HEK293 (cell line): ENCODE results near the gene AGMO.
A peak's percentile ranks its signal among the peaks of the same experiment; 100 is the strongest.

ENCODE experiments used
- CTCF ChIA-PET: fragments of 350-600 bp; formaldehyde crosslinking; extraction: SDS; loops from one replicate; lab custom pipeline; 2021; ENCODE audit warnings: antibody characterized with exemption; lab: Yijun Ruan, JAX
- POLR2A ChIA-PET: fragments of 300-600 bp; formaldehyde crosslinking; extraction: SDS; loops from one replicate; lab custom pipeline; 2020; ENCODE audit warnings: antibody characterized with exemption, inconsistent platforms; lab: Yijun Ruan, JAX
- H3K27ac ChIP-seq: fragments of 200-500 bp; sonication (Bioruptor generic); 2 replicates; pipeline ENCODE4 v1.5.1; 2014; ENCODE audit warnings: low read depth, low read length, control low read depth, inconsistent platforms; ENCODE audit errors: extremely low read depth
- H3K36me3 ChIP-seq, 2 experiments: fragments of 200-500 bp in 1 of 2; sonication (Bioruptor generic) in 1 of 2; 1 replicate in 1 of 2; 2 replicates in 1 of 2; pipeline ENCODE4 v1.5.1; 2014 to 2017; ENCODE audit warnings: inconsistent platforms in 2 of 2, low read length in 2 of 2; ENCODE audit not compliant: control insufficient read depth in 2 of 2, insufficient read depth in 1 of 2
- H3K4me1 ChIP-seq: fragments of 200-500 bp; sonication (Bioruptor generic); 2 replicates; pipeline ENCODE4 v1.5.1; 2014; ENCODE audit warnings: mild to moderate bottlenecking, low read length, inconsistent platforms; ENCODE audit not compliant: control insufficient read depth, insufficient read depth
- H3K4me3 ChIP-seq: 2 replicates; pipeline ENCODE4 v1.5.1; 2011; ENCODE audit warnings: low read depth, mild to moderate bottlenecking, control low read depth, low read length, moderate library complexity
- H3K9me3 ChIP-seq: fragments of 200-500 bp; sonication (Bioruptor generic); 2 replicates; pipeline ENCODE4 v1.5.1; 2014; ENCODE audit warnings: low read depth, low read length, inconsistent platforms; ENCODE audit not compliant: control insufficient read depth, insufficient read depth
- GFI1B ChIP-seq: fragments of 450-650 bp; formaldehyde crosslinking; IDR thresholded peaks from 2 replicates; pipeline ENCODE4 v1.5.1; 2016; ENCODE audit warnings: missing biosample characterization, missing genetic modification characterization
- GLIS1 ChIP-seq: fragments of 450-650 bp; formaldehyde crosslinking; IDR thresholded peaks from 2 replicates; pipeline ENCODE4 v1.5.1; 2016; ENCODE audit warnings: missing biosample characterization, missing genetic modification characterization
- KLF16 ChIP-seq: fragments of 450-650 bp; formaldehyde crosslinking; IDR thresholded peaks from 2 replicates; pipeline ENCODE4 v1.5.1; 2017; ENCODE audit warnings: missing biosample characterization, missing genetic modification characterization
- OVOL3 ChIP-seq: fragments of 450-650 bp; formaldehyde crosslinking; IDR thresholded peaks from 2 replicates; pipeline ENCODE4 v1.5.1; 2016; ENCODE audit warnings: missing biosample characterization, missing genetic modification characterization
- SALL2 ChIP-seq: fragments of 450-650 bp; formaldehyde crosslinking; IDR thresholded peaks from 2 replicates; pipeline ENCODE4 v1.5.0; 2017; ENCODE audit warnings: missing biosample characterization, mild to moderate bottlenecking, missing genetic modification characterization, borderline replicate concordance
- SCRT1 ChIP-seq: fragments of 450-650 bp; formaldehyde crosslinking; IDR thresholded peaks from 2 replicates; pipeline ENCODE4 v1.5.1; 2016; ENCODE audit warnings: missing biosample characterization, missing genetic modification characterization, borderline replicate concordance
- SETDB1 ChIP-seq: IDR thresholded peaks from one replicate; pipeline ENCODE4 v1.6.1; 2017; ENCODE audit warnings: mild to moderate bottlenecking, low read length, moderate library complexity, mixed read lengths; ENCODE audit not compliant: insufficient read length
- TRIM28 ChIP-seq: IDR thresholded peaks from 2 replicates; pipeline ENCODE4 v1.6.1; 2011; ENCODE audit warnings: low read length, control low read depth, borderline replicate concordance
- ZBTB26 ChIP-seq: fragments of 450-650 bp; formaldehyde crosslinking; optimal IDR thresholded peaks from 2 replicates; pipeline ENCODE3; 2016; ENCODE audit warnings: missing biosample characterization, mild to moderate bottlenecking, missing genetic modification characterization
- ZNF248 ChIP-seq: fragments of 450-650 bp; formaldehyde crosslinking; IDR thresholded peaks from 2 replicates; pipeline ENCODE4 v1.5.1; 2017; ENCODE audit warnings: missing biosample characterization, missing genetic modification characterization
- ZNF292 ChIP-seq: fragments of 450-650 bp; formaldehyde crosslinking; IDR thresholded peaks from 2 replicates; pipeline ENCODE4 v1.5.1; 2016; ENCODE audit warnings: low read depth, missing biosample characterization, missing genetic modification characterization, borderline replicate concordance
- ZNF324 ChIP-seq: fragments of 450-650 bp; formaldehyde crosslinking; IDR thresholded peaks from 2 replicates; pipeline ENCODE4 v1.5.1; 2016; ENCODE audit warnings: missing biosample characterization, missing genetic modification characterization
- ZNF398 ChIP-seq: fragments of 450-650 bp; formaldehyde crosslinking; IDR thresholded peaks from 2 replicates; pipeline ENCODE4 v1.5.1; 2017; ENCODE audit warnings: missing biosample characterization, missing genetic modification characterization
- ZNF530 ChIP-seq: fragments of 450-650 bp; formaldehyde crosslinking; IDR thresholded peaks from 2 replicates; pipeline ENCODE4 v1.5.1; 2016; ENCODE audit warnings: low read depth, missing biosample characterization, missing genetic modification characterization
- ZNF560 ChIP-seq: fragments of 450-650 bp; formaldehyde crosslinking; IDR thresholded peaks from 2 replicates; pipeline ENCODE4 v1.5.1; 2017; ENCODE audit warnings: missing biosample characterization, missing genetic modification characterization, borderline replicate concordance
- ZNF561 ChIP-seq: fragments of 450-650 bp; IDR thresholded peaks from 2 replicates; pipeline ENCODE4 v1.5.1; 2018; ENCODE audit warnings: missing biosample characterization, missing genetic modification characterization, borderline replicate concordance
- ZNF654 ChIP-seq: fragments of 450-650 bp; formaldehyde crosslinking; IDR thresholded peaks from 2 replicates; pipeline ENCODE4 v1.5.1; 2016; ENCODE audit warnings: low read depth, missing biosample characterization, missing genetic modification characterization
- ZNF777 ChIP-seq: fragments of 450-650 bp; formaldehyde crosslinking; IDR thresholded peaks from 2 replicates; pipeline ENCODE4 v1.5.1; 2017; ENCODE audit warnings: missing biosample characterization, missing genetic modification characterization, borderline replicate concordance
- ZNF830 ChIP-seq: fragments of 450-650 bp; IDR thresholded peaks from 2 replicates; pipeline ENCODE4 v1.5.0; 2018; ENCODE audit warnings: missing biosample characterization, missing genetic modification characterization, low read depth, mild to moderate bottlenecking, moderate library complexity
- TF ChIP-seq, protein P1 (sequence below): fragments of 450-650 bp; formaldehyde crosslinking; IDR thresholded peaks from 2 replicates; pipeline ENCODE4 v1.5.1; 2016; ENCODE audit warnings: missing biosample characterization, missing genetic modification characterization, low read depth
- TF ChIP-seq, protein P2 (sequence below): IDR thresholded peaks from 2 replicates; pipeline ENCODE4 v1.6.1; 2011; ENCODE audit warnings: mild to moderate bottlenecking, low read depth, low read length, borderline replicate concordance

AGMO gene

GRCh38 chr7:15326044-15326644 is 235.7 kb downstream of the AGMO start:
- H3K36me3 ChIP-seq, result no peaks in the 10 kb centered on the region
- POLR2A ChIA-PET, result no interaction called here
- no peaks in the 10 kb centered on the region for H3K4me1 ChIP-seq
- H3K27ac ChIP-seq, result no peak overlapping the region
- no peak overlapping the region for H3K4me3 ChIP-seq
- no peak for TF ChIP-seq KLF16
- peak; percentile 67 for TF ChIP-seq ZNF654 (tag by site-specific recombination)
- no peaks in the 10 kb centered on the region for H3K9me3 ChIP-seq
- CTCF ChIA-PET, result interaction anchor here (0.6 to 1.9 kb wide), 7 partner anchors 156 to 741 kb away, joined by 3 to 9 read pairs (median 5); no protein-coding TSS in a partner anchor

DNA sequence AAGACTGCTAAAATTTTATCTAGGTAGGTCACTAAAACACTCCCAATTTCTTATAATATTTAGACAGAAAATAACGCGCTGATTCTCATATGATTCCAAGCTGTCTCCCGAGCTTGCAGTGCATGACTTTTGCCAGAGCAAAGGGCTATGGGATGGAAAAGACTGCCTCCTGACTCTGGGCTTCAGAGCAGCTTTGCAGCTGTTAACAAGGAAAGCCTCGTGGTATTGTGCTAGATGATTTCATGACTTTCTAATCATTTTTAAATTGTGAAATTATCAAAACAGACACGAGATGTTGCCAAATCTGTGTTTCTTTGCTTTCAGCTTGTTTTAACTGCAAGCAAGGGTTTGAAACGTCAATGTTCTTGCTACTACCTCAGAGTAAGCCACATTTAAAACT is 238.3 kb downstream of the AGMO start:
- no peaks in the 10 kb centered on the region for H3K36me3 ChIP-seq
- H3K4me3 ChIP-seq, result no peak overlapping the region
- ChIA-PET POLR2A (no interaction called here), CTCF (interaction anchor here (0.5 to 1.4 kb wide), 4 partner anchors 9 to 748 kb away, joined by 3 to 8 read pairs (median 3); no protein-coding TSS in a partner anchor)
- no peak overlapping the region for H3K27ac ChIP-seq
- H3K9me3 ChIP-seq, result no peaks in the 10 kb centered on the region
- TF ChIP-seq SCRT1 (tag by site-specific recombination), result no peak
- TF ChIP-seq ZNF777 (tag by site-specific recombination), result no peak
- no peak for TF ChIP-seq GFI1B (tag by site-specific recombination)
- TF ChIP-seq ZNF830, result no peak
- TF ChIP-seq ZBTB26 (tag by site-specific recombination), result no peak
- no peak for TF ChIP-seq ZNF398 (tag by site-specific recombination)
- no peak for TF ChIP-seq ZNF324 (tag by site-specific recombination)
- TF ChIP-seq ZNF530 (tag by site-specific recombination), result no peak
- TF ChIP-seq ZNF560 (tag by site-specific recombination), result no peak
- no peak for TF ChIP-seq SETDB1
- TF ChIP-seq OVOL3 (tag by site-specific recombination), result no peak
- TF ChIP-seq SALL2 (tag by site-specific recombination), result no peak
- no peak for TF ChIP-seq ZNF561 (tag by site-specific recombination)
- no peaks in the 10 kb centered on the region for H3K4me1 ChIP-seq

DNA sequence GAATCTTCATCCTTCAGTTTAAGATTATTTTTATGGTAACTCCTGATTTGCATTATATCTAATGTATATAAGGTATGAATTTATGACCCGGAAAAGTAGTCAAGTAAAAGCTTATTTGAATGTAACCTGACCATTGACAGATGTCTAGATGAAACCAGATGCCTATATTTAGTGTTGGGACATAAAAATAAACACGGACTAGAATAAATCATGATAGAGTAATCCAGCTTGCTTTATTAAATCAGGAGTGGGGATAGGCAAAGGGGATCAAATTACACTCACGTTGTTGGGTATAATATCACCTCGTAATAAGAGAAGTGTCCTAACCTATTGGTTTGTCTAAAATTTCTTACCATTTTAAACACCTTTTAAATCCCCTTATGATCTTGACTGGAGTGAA is 244.6 kb downstream of the AGMO start:
- no peak overlapping the region for H3K27ac ChIP-seq
- no peak overlapping the region for H3K4me3 ChIP-seq
- POLR2A ChIA-PET, result no interaction called here
- CTCF ChIA-PET, result interaction anchor here (0.6 kb wide), 1 partner anchor 8 kb away, joined by 3 read pairs; no protein-coding TSS in a partner anchor
- H3K4me1 ChIP-seq, result no peaks in the 10 kb centered on the region
- H3K9me3 ChIP-seq, result no peaks in the 10 kb centered on the region
- TF ChIP-seq ZNF248 (tag by site-specific recombination) (no peak), ZNF292 (tag by site-specific recombination) (no peak), GLIS1 (tag by site-specific recombination) (no peak), TRIM28 (no peak)
- TF ChIP-seq, protein P1, sequence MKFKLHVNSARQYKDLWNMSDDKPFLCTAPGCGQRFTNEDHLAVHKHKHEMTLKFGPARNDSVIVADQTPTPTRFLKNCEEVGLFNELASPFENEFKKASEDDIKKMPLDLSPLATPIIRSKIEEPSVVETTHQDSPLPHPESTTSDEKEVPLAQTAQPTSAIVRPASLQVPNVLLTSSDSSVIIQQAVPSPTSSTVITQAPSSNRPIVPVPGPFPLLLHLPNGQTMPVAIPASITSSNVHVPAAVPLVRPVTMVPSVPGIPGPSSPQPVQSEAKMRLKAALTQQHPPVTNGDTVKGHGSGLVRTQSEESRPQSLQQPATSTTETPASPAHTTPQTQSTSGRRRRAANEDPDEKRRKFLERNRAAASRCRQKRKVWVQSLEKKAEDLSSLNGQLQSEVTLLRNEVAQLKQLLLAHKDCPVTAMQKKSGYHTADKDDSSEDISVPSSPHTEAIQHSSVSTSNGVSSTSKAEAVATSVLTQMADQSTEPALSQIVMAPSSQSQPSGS, result no peak
- TF ChIP-seq, protein P2, sequence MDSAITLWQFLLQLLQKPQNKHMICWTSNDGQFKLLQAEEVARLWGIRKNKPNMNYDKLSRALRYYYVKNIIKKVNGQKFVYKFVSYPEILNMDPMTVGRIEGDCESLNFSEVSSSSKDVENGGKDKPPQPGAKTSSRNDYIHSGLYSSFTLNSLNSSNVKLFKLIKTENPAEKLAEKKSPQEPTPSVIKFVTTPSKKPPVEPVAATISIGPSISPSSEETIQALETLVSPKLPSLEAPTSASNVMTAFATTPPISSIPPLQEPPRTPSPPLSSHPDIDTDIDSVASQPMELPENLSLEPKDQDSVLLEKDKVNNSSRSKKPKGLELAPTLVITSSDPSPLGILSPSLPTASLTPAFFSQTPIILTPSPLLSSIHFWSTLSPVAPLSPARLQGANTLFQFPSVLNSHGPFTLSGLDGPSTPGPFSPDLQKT, result no peak
- no peaks in the 10 kb centered on the region for H3K36me3 ChIP-seq
